Glomerular endothelial cell (primary cell): ENCODE results near the gene COL4A2. TPM values are rescaled to one million over a fixed set of nuclear protein-coding genes. Genes with fewer than 3 reads are reported as not detected.
"Not testable (repeated sequence)": the region's sequence is repeated elsewhere in the genome, so short reads cannot be mapped to it uniquely, and the experiment has no call there.

ENCODE experiments used
- DNase-seq: peaks from one replicate; pipeline ENCODE4 v3.0.0-alpha.2; 2011; ENCODE audit warnings: low read depth, low spot score; ENCODE audit errors: extremely low read depth
- total RNA-seq: library from RNA; depleted of rRNA; stranded (reverse); fragments of >200 nt; gene quantifications from 2 replicates; pipeline ENCODE4 v1.2.3, GENCODE V29; 2015

The COL4A2 gene
- total RNA-seq, 1 donor from 2014 or later = 3,750 TPM

DNA sequence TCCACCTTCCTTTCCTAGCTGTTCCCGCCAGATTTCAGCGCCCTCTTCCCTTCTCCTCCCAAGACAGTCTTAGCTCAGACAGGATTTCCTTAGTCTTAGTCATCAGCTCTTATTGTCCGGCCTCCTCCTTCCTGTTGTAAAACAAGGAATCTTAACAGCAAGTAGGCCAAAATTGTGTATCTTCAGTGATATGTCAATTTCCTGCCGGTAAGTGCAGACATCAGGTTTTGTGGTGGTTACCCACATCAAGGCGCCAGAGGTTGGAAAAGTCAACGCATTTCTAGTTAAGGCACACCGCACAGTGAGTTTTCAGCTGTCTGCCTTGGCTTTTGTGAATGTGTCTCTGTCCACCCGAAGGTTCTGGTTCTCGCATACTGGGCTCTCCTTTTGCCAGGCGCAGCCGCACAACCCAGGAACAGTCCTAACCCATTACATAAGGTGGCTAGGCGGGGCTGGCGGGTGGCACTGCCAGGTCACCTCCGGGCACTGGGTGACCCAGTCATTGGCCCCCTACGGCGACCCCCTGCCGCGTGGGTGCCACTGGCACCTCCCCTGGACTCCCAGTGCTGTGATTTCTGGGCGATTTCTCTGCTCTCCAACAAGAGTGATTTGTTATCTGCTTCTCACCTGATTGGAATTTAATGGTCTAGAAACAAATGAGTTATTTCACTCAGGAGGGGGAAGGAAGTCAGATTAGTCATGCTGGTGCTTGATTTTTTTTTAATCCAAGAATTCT lies 12.9 kb downstream of the COL4A2 start:
- peak; percentile 61 for DNase-seq

DNA sequence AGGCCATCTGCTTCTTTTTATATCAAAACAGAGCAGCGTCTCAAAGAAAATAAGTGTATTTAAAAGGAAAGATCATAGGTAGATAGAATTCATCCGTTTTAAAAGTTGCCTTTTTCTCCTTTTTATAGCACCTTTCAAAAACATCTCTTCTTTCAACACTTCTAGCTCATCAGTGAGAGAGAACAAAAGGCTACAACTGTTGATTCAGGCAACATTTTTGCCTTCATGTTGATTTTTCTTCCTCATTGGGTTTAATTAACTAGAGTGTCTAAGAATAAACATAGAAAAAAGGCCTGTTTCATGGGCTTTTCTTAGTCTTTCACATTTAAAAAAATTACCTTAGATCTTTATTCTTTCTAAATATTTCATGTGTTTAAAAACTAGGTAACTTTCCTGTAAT lies 13.6 kb downstream of the COL4A2 start:
- DNase-seq = no peak

DNA sequence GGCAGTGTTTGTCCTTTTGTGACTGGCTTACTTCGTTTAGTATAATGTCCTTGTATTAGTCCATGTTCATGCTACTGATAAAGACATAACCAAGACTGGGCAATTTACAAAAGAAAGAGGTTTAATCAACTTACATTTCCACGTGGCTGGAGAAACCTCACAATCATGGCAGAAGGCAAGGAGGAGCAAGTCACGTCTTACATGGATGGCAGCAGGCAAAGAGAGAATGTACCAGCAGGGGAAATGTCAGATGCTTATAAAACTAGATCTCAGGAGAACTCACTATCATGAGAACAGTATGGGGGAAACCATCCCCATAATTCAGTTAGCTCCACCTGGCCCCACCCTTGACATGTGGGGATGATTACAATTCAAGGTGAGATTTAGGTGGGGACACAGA lies 14.5 kb downstream of the COL4A2 start:
- DNase-seq = not testable (repeated sequence)

- DNase-seq = no peak
Observed at GRCh38 chr13:110322126-110322827, 15.2 kb downstream of the COL4A2 start.

- no peak for DNase-seq
Observed at GRCh38 chr13:110322828-110323171, 15.7 kb downstream of the COL4A2 start.

DNA sequence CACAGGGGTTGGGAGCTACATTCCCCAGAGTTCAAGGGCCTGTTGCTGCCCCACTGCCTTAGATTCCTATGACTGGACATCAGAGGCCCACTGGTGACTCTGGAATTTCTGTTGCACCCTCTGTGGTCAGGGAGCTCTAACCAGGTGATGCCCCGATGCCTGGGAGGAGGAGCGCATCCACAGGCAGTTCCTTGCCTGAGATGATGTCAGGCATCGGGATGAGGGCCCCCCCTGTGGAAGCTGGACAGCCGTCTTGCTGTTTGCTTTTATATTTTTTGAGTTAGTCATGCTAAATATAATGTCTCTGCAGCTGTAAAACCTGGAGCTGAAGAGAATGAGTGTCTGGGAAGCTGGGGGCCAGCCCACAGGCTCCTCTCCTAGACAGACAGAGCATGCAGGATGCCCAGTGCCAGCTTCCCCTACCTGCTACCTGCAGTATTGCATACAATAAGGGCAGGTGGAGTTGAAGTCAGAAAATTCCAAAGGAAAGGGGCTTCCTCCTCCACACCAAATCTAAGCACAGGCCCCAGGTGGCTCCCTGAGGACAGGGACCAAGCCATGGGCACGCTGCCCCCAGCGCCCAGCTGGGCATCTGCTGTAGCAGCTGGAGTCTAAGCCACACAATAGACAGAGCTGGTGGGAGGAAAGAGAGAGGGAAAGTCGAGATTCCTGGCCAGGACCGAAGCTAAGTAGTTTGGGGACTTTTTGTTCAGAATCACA lies 16.2 kb downstream of the COL4A2 start:
- no peak for DNase-seq

- no peak for DNase-seq
Observed at GRCh38 chr13:110324026-110324749, 17.1 kb downstream of the COL4A2 start.

DNA sequence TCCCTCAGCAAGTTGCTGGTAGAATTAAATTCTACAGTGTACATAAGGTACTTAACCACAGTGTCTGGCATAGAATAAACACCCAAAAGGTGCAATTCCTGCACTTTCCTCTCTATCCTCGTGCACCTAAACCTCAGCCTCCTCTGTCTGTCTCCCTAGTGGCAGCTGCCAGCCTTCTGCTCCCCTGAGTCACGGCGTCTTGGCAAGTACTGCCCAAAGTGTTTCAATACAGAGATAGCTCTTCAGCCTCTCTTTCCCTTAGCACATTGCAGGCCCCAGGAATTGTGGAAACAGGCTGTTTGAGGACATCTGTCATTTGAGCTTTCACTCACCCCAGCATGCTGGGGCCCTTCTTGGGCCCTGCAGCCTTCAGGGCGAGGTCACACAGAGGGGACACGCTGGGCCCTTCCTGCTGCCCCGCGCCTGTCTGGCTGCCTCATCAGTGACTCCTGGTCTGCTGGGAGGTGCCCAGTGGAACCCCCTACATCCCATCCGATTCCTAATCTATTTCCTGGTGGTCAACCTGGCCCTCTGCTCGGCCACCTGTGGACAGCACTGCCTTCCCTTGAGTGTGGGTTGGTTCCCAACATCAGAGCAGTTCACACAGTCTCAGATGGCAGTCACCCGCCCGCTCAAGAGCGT lies 19.3 kb downstream of the COL4A2 start:
- no peak for DNase-seq

DNA sequence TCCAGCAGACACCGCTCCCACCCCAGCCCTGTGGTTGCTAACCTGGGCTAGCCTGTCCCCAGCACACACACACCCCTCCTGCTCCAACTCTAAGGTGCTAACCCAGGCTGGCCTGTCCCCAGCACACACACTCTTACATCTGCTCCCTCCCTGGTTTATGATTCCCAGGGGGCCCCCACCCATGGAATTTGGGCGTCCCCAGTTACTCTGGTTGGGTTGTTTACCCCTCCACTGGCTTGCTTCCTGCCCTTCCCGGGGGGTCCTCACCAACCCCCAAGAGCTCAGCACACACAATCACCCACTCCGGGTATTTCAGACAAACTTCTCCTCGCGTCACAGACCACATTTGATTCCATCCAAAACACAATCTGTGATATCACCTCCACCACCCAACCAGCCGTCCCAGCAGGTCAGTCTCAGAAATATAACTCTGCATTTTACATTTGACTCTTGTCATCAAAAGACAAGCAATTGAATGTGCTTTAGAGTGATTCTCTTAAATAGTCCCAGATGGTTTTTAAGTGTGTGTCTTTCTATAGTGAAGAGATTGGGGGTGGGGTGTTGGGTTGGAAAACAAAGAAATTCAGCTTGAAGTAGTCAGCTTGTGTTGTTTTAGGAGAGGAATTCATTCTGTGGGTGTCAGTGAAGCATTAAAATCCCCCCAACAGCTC lies 20.1 kb downstream of the COL4A2 start:
- no peak for DNase-seq

DNA sequence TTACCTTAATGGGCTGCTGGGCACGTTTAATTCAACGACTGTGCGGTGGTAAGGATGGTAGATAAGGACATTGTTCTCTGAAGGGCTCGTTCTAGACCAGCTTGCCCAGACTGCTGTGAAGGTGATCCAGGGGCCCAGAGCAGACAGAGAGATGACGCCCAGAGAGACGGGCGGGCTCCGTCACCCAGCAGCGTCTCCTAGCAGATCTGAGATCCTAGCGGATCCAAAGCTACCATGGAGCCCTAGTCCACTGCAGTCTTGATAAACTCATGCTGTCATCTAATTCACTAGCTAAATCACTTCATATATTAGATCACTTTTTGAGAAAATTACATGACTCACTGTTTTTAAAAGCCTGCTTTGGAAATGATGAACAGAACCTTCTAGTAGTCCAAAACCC lies 21.5 kb downstream of the COL4A2 start:
- no peak for DNase-seq

GRCh38 chr13:110329258-110329657 lies 22.2 kb downstream of the COL4A2 start:
- no peak for DNase-seq

DNA sequence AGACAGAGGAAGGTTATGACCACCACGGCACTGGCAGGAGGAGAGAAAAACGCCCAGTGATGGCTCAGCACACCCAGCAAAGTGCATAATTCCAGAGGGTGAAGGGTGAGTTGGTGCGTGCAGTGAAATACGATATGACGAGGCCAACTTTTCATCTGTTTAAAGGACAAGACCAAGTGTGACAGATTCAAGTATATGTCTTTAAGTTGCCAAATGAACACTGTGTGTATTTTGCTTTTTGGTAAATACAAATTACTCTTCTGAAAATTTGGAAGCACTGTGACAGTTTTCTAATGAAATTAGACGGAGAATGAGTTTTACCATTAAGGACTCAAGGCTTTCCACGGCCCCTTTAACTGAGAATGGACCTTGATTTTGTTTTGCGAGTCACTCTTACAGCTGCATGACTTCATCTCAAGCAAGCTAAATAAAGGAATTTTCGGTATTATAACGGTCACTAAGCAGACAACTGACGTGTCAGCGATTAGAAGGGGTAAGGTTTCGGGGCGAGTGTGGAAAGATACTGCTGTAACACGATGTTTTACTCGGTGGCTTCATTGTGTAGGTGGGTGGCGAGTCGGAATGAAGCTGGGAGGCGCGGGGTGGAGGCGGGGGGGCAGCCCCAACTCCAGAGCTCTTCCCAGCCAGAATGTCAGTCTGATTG lies 22.8 kb downstream of the COL4A2 start:
- no peak for DNase-seq

GRCh38 chr13:110330491-110331011 lies 23.5 kb downstream of the COL4A2 start:
- no peak for DNase-seq

DNA sequence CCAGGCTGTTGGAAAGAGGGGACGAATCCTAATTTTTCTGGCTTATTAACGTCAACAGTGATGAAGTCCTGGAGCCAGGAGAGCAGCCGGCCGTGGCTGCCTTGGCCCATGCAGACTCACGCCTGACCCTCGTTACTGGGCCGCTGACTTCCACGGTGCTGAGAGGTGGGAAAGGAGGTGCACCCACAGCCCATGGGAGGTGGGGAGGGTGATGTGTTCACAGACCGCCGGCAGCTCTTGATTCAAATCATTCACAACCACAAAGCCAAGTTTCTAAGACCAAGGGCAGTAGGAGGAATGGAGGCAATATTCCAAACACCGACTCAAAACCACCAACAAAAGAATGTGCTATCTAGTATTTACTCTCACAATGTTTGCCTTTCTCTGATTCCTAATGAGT lies 24.3 kb downstream of the COL4A2 start:
- no peak for DNase-seq

- DNase-seq = no peak
Observed at GRCh38 chr13:110332750-110333149, 25.7 kb downstream of the COL4A2 start.

DNA sequence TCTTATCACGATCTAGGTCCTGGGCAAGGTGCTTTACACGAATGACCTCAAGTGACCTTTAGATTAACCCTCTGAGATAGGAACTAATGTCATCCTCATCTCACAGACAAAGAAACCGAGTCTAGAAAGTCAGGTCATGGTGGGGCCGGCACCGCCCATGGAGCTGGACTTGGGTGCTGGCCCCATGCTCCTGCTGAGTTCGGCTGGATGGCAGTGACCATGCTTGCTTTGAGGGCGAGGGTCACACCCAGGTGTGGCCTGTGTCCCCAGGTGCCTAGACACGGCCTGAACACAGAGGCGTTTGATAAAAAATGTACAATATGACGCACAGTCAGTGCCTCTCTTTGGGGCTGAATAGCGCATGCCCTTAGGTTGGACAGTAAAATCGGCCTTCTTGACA lies 26.8 kb downstream of the COL4A2 start:
- DNase-seq = no peak

GRCh38 chr13:110334256-110334655 lies 27.2 kb downstream of the COL4A2 start:
- no peak for DNase-seq

- DNase-seq = no peak
Observed at GRCh38 chr13:110334841-110335490, 27.9 kb downstream of the COL4A2 start.

DNA sequence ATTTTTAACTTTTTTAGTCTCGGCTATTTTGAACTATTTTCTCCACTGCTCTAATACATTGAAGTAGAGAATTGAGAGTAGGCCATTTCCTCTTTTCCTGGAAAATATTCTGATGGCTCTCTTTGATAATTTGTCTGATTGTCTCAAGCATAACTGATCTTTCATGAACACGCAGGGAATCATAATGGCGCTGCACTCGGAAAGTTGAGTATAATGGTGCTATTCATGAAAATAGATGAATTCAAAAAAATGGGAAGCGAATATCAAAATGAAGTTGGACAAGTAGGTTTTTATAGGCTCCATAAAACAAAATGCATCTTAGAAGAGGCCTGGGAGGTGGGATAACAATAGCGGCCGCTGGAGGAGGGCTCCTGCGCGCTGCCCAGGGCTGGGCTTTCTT lies 29.0 kb downstream of the COL4A2 start:
- DNase-seq = no peak
